Activated CD4-positive, alpha-beta T cell treated with anti-CD3 and anti-CD28 coated beads, Interleukin-2, amount 50 U/mL, for 24 hours (primary cell): ENCODE measurements around the gene VPS25.

Experiments used
- DNase-seq, 2 donors: peaks; one replicate each; pipeline ENCODE4 v3.0.0-alpha.2; 2020; ENCODE audit warnings: low read depth in 1 of 2, low spot score in 1 of 2

The VPS25 gene

DNA sequence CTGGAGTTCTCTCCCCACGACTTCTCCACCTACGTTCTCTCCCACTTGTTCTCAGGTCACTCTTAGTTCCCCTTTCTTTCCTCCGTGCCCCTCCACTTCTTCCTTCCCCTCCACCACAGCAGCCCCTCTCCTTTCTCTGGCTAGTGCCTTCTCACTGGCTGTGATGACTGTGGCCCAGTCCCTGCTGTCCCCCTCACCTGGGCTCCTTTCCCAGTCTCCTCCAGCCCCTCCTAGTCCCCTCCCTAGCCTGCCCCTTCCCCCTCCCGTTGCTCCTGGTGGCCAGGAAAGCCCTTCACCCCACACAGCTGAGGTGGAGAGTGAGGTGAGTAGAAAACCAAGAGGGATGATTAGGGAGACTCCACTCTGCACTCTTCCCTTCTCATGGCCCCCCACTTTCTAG, 21.8 kb downstream of the VPS25 start:
- DNase-seq = no peak

DNA sequence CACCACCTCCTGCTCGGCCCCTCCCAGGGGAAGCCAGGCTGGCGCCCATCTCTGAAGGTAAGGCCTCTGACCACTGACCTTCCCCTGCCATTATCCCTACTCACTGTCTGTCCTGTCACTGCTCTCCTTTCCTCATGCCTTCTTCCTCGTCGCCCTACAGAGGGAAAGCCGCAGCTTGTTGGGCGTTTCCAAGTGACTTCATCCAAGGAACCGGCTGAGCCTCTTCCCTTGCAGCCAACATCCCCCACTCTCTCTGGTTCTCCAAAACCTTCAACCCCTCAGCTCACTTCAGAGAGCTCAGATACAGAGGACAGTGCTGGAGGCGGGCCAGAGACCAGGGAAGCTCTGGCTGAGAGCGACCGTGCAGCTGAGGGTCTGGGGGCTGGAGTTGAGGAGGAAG, 22.2 kb downstream of the VPS25 start:
- no peak for DNase-seq

DNA sequence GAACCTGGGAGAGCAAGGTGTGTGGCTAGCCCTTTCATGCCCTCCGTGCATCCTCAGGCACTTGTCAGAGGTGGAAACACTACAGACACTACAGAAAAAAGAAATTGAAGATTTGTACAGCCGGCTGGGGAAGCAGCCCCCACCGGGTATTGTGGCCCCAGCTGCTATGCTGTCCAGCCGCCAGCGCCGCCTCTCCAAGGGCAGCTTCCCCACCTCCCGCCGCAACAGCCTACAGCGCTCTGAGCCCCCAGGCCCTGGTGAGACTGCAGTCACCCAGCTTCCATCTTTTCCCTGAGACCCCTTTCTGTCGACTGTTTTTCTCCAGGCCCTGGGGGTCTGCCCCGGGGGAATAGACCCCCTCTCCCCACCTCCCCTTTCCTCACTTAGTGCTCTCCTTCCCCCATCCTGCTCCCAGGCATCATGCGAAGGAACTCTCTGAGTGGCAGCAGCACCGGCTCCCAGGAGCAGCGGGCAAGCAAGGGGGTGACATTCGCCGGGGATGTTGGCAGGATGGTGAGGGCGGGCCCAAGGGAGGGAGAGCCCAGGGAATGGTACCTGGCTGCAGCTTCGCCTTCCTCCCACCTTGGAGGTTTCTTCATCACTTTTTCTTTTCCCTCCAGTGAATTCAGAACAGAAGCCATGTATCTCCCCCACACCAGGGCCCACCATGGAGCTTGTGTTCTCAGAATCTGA, 23.0 kb downstream of the VPS25 start:
- no peak for DNase-seq

DNA sequence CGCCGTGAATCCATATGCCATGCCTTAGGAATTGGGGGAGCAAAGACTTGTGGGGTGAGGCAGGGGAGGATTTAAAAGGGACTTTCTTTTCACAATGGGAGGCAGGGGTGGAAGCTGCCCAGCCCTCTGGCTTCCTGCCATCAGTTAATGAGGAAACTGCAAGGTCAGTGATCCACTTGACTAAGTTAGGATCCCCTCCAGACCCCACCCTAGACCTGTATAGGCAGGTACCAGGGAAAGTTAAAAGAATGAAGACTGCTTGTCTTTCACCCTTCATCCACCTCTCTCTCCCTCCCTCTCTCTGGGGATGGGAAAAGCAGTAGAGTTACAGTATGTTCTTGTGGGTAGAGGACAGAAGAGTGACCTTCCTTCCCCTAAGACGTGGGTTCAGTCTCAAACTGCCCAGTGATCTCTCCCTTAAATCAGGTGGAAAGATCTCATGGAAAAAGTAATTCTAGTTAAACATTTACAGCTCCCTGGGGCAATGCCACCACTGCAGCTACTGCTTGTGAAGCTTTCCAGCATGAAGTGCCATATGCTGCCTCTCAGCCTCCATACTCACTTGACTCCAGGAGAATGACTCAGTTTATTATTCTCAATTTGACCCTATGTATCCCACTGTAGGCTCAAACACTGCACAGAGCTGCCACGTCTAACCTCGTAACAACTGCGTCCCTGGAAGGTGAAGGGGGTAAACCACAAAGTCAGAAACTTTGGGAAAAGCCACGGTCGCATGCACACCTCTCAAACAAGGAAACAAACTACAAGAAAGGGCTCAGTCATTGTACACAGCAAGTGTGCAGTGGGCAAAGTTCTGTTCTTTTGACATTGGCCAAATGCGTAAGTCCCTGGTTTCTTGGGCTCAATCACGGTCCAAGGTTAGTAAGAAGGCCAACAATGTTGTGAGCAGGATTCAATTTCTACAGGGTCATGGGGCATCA, 24.1 kb downstream of the VPS25 start:
- no peak for DNase-seq

DNA sequence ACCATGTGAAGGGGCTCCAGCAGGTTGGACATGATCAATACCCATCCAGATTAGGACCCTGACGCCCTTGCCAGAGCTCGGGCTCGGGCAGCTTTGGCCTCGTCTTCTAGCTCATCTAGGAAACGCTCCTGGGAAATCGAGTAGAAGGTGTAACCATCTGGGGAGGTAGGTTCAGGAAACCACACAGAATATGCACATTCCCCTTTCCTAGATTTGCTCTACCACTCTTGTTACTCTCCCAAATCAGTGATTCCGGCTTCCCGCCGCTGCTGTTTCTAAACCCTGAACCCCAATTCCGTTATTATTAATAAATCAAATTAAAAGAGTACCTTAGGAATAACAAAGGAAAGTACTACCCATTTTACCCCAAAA, 24.7 kb downstream of the VPS25 start:
- no peak for DNase-seq

DNA sequence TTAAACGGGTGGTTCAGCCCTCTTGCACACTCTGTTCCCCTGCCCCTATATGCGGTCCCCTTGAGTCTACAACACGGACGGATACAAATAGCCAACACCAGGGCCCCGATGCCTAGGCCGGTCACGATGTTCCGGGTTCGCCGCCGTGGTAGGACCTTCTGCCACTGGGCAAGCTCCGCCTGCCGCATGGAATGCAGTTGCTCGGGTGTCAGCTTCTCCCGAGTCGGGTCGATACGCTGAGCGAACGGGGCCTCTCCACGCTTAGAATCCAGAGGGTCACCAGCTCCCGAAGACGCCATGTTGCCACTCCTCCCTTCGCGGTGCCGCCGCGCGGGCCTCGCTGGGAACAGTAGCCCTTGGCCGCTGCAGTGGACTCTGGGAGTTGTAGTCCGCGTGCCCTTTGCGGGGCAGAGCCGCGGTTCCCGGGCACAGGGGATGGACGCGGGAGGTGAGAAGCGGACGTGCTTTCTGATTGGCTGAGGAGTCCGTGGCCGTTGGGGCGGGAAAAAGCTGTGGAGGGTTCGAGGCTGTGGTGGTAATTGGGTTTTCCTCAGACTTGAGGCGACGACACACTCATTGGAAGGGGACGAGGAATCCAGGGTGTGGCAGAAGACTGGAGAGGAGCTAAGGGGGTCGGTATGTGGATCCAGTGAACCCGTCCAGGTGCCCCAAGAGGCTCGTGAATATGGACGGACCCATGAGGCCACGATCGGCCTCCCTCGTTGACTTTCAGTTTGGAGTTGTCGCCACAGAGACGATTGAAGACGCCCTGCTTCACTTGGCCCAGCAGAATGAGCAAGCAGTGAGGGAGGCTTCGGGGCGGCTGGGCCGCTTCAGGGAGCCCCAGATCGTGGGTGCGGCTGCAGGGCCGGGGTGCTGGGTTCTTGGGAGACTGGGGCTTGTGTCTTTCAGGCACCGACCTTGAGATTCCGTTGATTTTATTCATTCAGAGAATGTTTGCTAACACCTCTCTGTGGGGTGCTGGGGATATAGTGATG, 25.4 kb downstream of the VPS25 start, which contains the start of the genes CNTD1 and COA3:
Gene CNTD1 (plus strand): TSS at position 479 of the 998 bp plus-strand sequence. CDS start 207 bp downstream, at position 686.
Gene COA3 (minus strand): TSS at position 322 of the 998 bp plus-strand sequence. CDS start 23 bp downstream, at position 299.
- peak; percentile 62 to 77 for DNase-seq

DNA sequence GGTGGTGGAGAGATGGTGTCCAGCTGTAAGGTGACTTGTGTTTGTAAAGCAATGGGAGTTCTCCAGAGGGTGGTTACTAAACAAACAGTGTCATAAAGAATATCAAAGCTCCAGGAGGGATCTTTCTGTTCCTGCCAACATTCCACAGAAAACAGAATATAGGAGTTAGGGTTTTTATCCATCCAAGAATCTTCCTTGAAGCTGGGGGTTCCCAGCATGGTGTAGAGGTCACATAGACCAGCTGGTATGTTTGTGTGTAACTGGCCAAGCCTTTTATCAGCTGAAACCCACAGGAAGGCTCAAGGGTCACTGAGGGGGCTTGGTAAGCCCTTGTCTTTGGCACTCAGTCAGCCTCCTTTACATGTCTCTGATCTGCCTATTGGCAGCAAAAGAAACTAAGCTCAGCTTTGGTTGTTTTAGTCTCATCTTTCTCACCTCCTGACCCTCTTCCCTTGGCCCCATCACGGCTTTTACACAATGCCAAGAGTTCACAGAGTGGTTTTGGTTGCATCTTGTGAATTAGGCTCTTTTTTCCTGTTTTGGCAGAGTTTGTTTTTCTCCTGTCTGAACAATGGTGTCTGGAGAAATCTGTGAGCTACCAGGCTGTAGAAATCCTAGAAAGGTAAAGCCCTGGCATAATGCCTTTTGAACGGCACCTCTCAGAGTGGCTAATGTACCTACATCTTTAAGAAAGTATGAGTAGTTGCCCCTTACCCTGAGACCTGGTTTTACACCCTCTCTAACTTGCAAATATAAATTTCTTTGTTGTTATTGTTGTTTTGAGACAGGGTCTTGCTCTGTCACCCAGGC, 30.0 kb downstream of the VPS25 start:
- no peak for DNase-seq

DNA sequence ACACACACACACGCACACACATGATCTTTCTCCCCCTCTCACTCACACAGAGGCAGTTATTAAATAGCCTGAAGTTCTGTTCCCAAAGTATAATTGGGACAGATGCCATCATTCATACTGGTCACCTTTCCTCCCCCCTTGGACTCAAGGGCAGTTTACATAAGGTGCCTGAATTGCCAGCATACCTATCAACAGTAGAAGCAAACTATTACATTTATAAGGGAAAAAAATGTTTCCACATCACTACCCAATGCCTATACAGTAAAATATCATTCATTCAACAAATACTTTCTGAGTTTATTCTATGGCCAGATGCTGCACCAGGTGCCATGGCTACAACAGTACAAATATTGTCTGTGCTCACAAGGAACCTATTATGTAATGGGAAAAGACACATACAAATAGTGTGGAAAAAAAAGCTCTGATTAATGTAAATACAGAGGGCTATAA, 31.7 kb downstream of the VPS25 start:
- no peak for DNase-seq

DNA sequence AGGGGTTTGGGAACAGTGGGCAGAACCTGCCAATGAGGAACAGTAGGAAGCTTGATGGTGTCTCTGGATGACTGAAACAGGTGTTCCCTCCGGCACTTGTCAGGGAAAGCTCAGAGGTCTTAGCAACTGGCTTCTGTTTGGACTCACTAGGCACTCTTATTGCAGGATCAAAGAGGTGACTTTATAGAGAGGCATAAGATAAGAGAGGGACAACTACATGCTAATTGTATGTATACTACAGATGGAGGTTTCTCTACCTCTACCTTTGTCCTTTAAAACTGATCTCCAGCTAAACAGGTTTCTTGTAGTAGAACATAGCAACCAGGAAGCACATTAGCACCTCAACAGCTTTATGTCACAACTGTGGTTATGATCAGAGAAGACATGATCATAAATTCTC, 33.0 kb downstream of the VPS25 start:
- DNase-seq = no peak

DNA sequence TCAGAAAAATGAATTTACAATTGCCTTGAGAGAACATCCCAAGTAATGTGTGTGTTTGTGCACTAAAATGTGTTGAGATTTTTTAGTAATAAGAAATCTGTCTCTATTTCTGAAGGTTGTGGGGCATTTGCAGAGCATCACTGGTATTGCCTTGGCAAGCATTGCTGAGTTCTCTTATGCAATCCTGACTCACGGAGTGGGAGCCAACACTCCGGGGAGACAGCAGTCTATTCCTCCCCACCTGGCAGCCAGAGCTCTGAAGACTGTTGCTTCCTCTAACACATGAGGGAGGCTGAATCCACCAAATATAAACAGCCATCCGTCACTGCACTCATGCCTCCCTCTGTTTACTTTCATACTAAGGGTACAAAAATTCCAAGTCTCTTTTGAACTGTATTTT, 36.0 kb downstream of the VPS25 start:
- no peak for DNase-seq

DNA sequence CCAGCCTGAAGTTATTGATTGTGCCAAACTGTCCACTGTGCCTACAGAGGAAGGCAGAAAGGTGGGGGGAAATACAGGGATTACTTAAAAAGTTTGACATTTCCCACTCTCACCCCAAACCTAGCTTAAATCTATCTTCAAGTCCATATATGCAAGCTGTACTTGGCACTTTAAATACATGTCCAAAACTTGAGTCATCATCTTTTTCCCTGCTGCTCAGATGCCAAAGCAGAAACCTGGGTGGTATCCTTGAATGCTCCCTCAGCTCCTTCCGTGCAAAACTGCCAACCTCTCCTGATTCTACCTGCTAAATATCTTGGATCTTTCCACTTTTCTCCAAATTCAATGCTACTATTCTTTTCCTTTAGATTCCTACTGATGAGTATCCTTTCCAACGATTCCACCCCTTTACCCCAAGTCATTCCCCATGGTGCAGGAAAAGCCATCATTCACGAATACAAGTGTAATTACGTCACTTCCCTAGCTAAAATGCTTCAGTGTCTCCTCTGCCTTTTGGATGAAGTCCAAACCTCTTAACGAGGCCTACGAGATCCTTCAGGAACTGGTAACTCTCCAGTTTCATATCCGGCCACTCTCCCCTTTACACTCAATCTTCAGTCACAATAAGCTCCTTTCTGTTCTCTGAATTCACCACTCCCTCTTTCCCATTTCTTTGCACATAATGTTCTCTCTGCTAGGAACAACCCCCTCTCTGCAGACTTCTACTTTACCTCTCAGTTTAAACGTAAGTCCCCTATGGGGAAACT, 41.6 kb downstream of the VPS25 start:
- DNase-seq = no peak

DNA sequence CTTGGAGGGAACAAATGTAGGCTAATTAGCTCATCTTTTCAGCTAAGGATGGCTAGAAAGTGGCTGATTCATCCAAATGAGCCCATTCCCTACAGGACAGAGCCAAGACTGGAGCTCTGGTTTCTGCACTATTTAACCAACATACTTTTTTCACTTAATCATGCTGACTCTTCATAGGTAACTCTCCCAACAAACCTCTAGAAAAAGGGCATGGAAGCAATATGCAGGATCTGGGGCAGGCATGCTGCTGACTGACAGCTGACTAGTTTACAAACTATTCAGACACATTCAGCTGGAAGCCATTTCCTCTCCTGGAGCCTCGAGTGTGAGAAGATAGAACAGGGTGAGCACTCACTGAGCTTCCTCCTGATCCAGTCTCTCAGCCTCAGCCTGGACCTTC, 44.6 kb downstream of the VPS25 start:
- DNase-seq = no peak

DNA sequence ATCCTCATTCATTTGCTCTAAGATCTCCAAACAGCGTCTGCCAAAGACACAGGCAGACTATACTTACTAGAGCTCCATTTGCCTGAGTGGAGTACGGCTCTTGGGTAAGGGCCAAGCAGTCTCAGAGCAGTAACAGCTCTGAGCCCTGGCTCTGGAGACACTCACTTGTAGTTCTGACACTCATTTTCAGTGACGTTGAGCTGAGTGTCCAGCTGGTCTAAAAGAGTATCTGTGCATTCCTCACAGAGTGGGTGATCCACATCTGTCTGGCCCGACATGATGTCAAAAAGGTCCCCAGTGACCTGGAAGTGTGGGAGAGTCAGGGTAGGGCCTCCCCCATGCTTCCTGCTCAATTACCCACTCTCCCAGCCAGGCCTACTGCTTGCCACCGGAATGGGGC, 45.1 kb downstream of the VPS25 start:
- DNase-seq = no peak

DNA sequence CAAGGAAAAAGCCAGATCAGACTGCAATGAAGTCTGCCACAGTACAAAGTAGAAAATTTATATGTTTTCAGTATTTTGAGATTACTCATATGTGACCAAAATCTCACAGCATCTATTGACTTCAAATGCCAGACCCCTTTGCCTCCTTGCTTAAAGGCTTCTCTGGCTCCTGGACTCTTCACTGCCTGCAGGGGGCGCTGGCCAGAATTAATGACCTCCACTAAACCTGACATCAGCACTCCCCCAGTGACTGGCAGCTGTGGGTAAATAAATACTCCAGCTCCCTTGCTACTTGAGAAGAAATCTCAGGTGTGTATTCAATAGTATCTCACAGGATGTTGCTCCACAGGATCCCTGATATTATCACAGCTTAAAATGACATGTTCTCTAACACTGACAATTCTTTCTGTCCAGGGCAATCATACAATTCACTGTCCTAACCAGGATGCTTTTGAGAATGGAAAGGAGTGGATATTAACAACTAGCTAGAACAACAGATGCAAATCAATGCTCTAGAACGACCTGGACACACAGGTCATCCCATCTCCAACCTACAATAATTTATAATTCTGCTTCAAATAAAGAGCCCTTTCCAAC, 46.8 kb downstream of the VPS25 start:
- DNase-seq = peak in 1 of 2 donors; percentile 48

DNA sequence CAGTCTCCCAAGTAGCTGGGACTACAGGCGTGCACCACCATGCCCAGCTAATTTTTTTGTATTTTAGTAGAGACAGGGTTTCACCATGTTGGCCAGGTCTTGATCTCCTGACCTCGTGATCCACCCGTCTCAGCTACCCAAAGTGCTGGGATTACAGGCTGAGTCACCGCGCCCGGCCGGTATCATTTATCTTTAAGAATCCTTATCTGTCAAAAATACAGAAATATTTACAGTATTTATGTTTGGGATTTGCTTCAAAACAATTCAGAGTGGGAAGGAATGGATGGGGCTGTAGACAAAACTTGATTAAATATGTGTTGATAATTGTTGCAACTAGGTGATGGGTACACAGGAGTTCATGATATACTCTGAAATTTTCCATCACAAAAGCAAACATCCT, 47.9 kb downstream of the VPS25 start:
- DNase-seq = no peak

DNA sequence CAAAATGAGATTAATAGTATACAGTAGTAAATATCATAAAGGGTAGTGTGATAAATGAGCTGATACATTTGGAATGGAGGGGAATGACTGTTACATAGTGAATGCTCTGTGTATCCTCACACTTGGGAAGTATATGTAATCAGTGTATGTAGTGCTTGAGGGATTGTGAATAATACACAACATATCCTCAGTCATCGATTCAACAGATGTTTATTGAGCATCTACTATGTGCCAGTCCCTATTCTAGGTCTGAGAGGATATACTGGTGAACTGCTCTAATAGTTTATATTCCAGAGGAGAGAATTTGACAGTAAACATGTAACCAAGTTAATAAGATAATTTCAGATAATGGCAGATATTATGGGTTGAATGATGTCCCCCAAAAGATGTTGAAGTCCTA, 54.2 kb downstream of the VPS25 start:
- DNase-seq = no peak
